Naive thymus-derived CD4-positive, alpha-beta T cell (primary cell): Measurements from ENCODE around the gene UPP2. TPM values are rescaled to one million over a fixed set of nuclear protein-coding genes. Genes with fewer than 3 reads are reported as not detected.
A peak's percentile ranks its signal among the peaks of the same experiment; 100 is the strongest.

Experiments used
- ATAC-seq: fragments of 150-1000 bp; cut with Tn5 transposase; 2 replicates; pipeline ENCODE4 v1.10.0; 2021; ENCODE audit warnings: mild to moderate bottlenecking, moderate library complexity
- CTCF ChIA-PET: fragments of 350-600 bp; sonication (Branson Sonifier 250); formaldehyde crosslinking; loops from one replicate; lab custom pipeline; 2021; ENCODE audit warnings: antibody characterized with exemption; lab: Charles Lee
- POLR2A ChIA-PET: fragments of 350-600 bp; sonication (Branson Sonifier 250); formaldehyde crosslinking; loops from one replicate; lab custom pipeline; 2021; ENCODE audit warnings: antibody characterized with exemption, inconsistent platforms; lab: Charles Lee
- DNase-seq, 9 donors: peaks; one replicate each; pipeline versions ENCODE4 v3.0.0 to v3.0.0-alpha.2; 2020 to 2022; ENCODE audit warnings: mixed read lengths in 1 of 9
- H3K27ac ChIP-seq: one replicate; pipeline ENCODE4 v1.7.0; 2013; ENCODE audit warnings: mild to moderate bottlenecking, low read depth, low read length, moderate library complexity
- H3K27me3 ChIP-seq, 2 donors: one replicate each; pipeline ENCODE4 v1.7.0; 2013; ENCODE audit warnings: low read length in 2 of 2, mild to moderate bottlenecking in 2 of 2, moderate library complexity in 2 of 2; ENCODE audit not compliant: control insufficient read depth in 2 of 2, insufficient read depth in 2 of 2
- H3K36me3 ChIP-seq, 3 experiments: 1 replicate in 2 of 3; 2 replicates in 1 of 3; pipeline ENCODE4 v1.7.0; 2013; ENCODE audit warnings: low read length in 3 of 3, mild to moderate bottlenecking in 3 of 3, moderate library complexity in 1 of 3; ENCODE audit not compliant: insufficient read depth in 3 of 3, control insufficient read depth in 2 of 3
- H3K4me1 ChIP-seq, 2 donors: one replicate each; pipeline ENCODE4 v1.7.0; 2013; ENCODE audit warnings: low read length in 2 of 2, mild to moderate bottlenecking in 2 of 2, moderate library complexity in 1 of 2; ENCODE audit not compliant: control insufficient read depth in 2 of 2, insufficient read depth in 2 of 2
- H3K4me3 ChIP-seq: 2 replicates; pipeline ENCODE4 v1.7.0; 2013; ENCODE audit warnings: mild to moderate bottlenecking, low read length
- H3K9me3 ChIP-seq, 3 experiments: 1 replicate in 2 of 3; 2 replicates in 1 of 3; pipeline ENCODE4 v1.7.0; 2013; ENCODE audit warnings: low read length in 3 of 3; ENCODE audit not compliant: control insufficient read depth in 2 of 3
- H3K27ac Mint-ChIP-seq, 9 donors: one replicate each; pipeline ENCODE4 v1.8.0; 2020 to 2022; ENCODE audit warnings: mixed read lengths in 9 of 9, mild to moderate bottlenecking in 8 of 9, moderate library complexity in 5 of 9, inconsistent platforms in 2 of 9
- H3K27me3 Mint-ChIP-seq, 5 donors: one replicate each; pipeline ENCODE4 v1.8.0; 2021 to 2022; ENCODE audit warnings: mixed read lengths in 5 of 5, mild to moderate bottlenecking in 1 of 5
- H3K36me3 Mint-ChIP-seq, 5 donors: one replicate each; pipeline ENCODE4 v1.8.0; 2020 to 2022; ENCODE audit warnings: mixed read lengths in 5 of 5, mild to moderate bottlenecking in 3 of 5, inconsistent platforms in 1 of 5
- H3K4me1 Mint-ChIP-seq, 7 donors: one replicate each; pipeline ENCODE4 v1.8.0; 2020 to 2022; ENCODE audit warnings: mixed read lengths in 7 of 7, mild to moderate bottlenecking in 3 of 7, inconsistent platforms in 1 of 7
- H3K4me3 Mint-ChIP-seq, 10 donors: one replicate each; pipeline ENCODE4 v1.8.0; 2020 to 2022; ENCODE audit warnings: mild to moderate bottlenecking in 10 of 10, mixed read lengths in 10 of 10, moderate library complexity in 6 of 10, inconsistent platforms in 2 of 10
- H3K9me3 Mint-ChIP-seq, 11 donors: one replicate each; pipeline ENCODE4 v1.8.0; 2020 to 2022; ENCODE audit warnings: mixed read lengths in 11 of 11, mild to moderate bottlenecking in 4 of 11, inconsistent platforms in 1 of 11, moderate library complexity in 1 of 11
- intact Hi-C, 2 donors: fragments of 100-400 bp; cut with micrococcal nuclease; formaldehyde crosslinking; loops; one replicate each; pipeline ENCODE4 v1.15.1; 2023
- polyA plus RNA-seq, 2 donors: library from polyadenylated mRNA; unstranded; fragments of 300-500 nt; fragmentation: Illumina TruSeq; gene quantifications; one replicate each; pipeline ENCODE4 v1.2.3, GENCODE V29; 2021
- total RNA-seq, 6 experiments: library from RNA in 5 of 6; stranded (reverse) in 5 of 6; gene quantifications; 1 replicate in 5 of 6; 2 replicates in 1 of 6; pipeline ENCODE4 v1.2.3 and lab custom pipeline; 2021 to 2026

UPP2 gene
- total and polyA plus RNA-seq, 7 experiments from 2014 or later, result not detected

DNA sequence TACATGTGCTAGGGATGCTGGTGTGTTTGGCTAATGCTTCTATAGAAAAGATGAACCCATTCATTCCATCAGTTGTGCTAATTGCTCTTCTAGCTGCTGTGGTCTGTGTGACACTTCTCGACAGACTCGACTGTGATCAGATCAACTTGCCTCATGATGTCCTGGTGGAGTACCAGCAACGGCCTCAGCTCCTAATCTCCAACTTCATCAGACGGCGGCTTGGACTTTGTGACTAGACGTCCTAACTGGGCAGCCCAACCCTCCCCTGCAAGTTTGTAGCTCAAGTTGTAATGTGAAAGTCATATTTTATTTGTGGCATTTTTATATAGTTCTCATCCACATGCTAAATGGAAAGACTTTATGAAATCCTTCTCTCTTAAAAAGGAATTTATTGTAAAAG, 33.0 kb downstream of the UPP2 start:
- intact Hi-C loops, result no loop called here
- CTCF ChIA-PET, result no interaction called here
- H3K9me3 Mint-ChIP-seq, result peaks cover 0 to 7% (median 0%) of the 10 kb centered on the region in 11 donors

DNA sequence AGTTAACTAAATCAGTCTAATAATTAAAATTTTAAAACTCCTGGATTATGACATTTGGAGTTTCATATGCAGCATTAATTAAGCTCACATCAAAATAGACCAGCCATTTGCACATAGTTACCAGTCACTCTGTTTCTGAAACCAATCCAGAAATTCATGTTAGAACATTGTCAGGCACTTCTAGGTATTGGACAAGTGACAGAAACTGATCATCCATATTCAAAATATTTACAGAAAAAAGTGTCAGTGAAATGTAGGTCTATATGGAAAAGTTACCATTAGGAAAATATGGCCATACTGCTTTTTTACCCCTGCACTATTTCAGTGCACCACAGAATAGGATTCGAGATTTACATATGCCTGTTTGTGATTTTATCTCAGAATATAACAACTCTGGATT, 33.4 kb downstream of the UPP2 start:
- H3K27ac Mint-ChIP-seq, result no peak overlapping the region
- no peak for ATAC-seq
- no peak for DNase-seq
- no peak overlapping the region for H3K4me3 ChIP-seq
- no peaks in the 10 kb centered on the region for H3K36me3 ChIP-seq
- ChIA-PET CTCF (no interaction called here), POLR2A (no interaction called here)
- H3K36me3 Mint-ChIP-seq, result no peaks in the 10 kb centered on the region
- no peaks in the 10 kb centered on the region for H3K27me3 ChIP-seq
- peaks cover 6 to 21% (median 15%) of the 10 kb centered on the region in 5 donors for H3K27me3 Mint-ChIP-seq
- H3K9me3 ChIP-seq, result no peaks in the 10 kb centered on the region
- no peak overlapping the region for H3K27ac ChIP-seq
- H3K4me1 ChIP-seq, result no peaks in the 10 kb centered on the region
- intact Hi-C loops, result no loop called here
- no peak overlapping the region for H3K4me3 Mint-ChIP-seq
- peaks cover 0 to 5% (median 0%) of the 10 kb centered on the region in 7 donors for H3K4me1 Mint-ChIP-seq
- peaks cover 0 to 7% (median 0%) of the 10 kb centered on the region in 11 donors for H3K9me3 Mint-ChIP-seq

More for the DNA sequence above, 33.0 kb downstream of the UPP2 start:
- Mint-ChIP-seq H3K36me3 (no peaks in the 10 kb centered on the region), H3K4me1 (peaks cover 0 to 5% (median 0%) of the 10 kb centered on the region in 7 donors), H3K4me3 (no peak overlapping the region), H3K27ac (no peak overlapping the region), H3K27me3 (peaks cover 6 to 21% (median 15%) of the 10 kb centered on the region in 5 donors)
- no peak overlapping the region for H3K4me3 ChIP-seq
- H3K9me3 ChIP-seq, result no peaks in the 10 kb centered on the region
- H3K27ac ChIP-seq, result no peak overlapping the region
- H3K36me3 ChIP-seq, result no peaks in the 10 kb centered on the region
- ATAC-seq (no peak), DNase-seq (no peak)
- no peaks in the 10 kb centered on the region for H3K27me3 ChIP-seq
- no peaks in the 10 kb centered on the region for H3K4me1 ChIP-seq
- POLR2A ChIA-PET, result no interaction called here

DNA sequence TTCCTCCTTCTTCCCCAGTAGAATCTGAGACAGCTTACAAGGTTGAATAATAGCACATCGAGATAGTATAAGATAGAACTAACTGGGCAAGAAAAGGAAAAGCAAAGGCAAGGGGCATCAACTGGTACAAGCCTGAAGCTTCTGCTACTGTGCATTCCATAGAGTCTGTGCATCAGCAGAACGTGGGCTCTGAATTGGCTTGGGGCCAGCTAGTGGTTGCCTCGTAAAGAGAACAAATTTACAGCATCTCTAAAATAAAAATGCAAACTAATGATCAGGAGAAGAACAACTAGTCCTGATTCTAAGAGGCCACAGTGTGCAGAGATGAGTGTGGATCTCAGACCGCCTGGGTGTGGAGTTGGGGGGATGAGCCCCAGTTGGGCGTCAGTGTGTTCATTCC, 36.6 kb downstream of the UPP2 start:
- Mint-ChIP-seq H3K9me3 (peaks cover 0 to 3% (median 0%) of the 10 kb centered on the region in 11 donors), H3K36me3 (no peaks in the 10 kb centered on the region), H3K27me3 (peaks cover 8 to 27% (median 12%) of the 10 kb centered on the region in 5 donors), H3K4me3 (no peak overlapping the region), H3K4me1 (no peaks in the 10 kb centered on the region), H3K27ac (no peak overlapping the region)
- ChIA-PET CTCF (interaction anchor here (0.6 kb wide), 1 partner anchor 584 kb away, joined by 3 read pairs; no protein-coding TSS in a partner anchor), POLR2A (no interaction called here)
- Histone ChIP-seq H3K27ac (no peak overlapping the region), H3K9me3 (no peaks in the 10 kb centered on the region), H3K36me3 (no peaks in the 10 kb centered on the region), H3K4me3 (no peak overlapping the region), H3K27me3 (no peaks in the 10 kb centered on the region), H3K4me1 (no peaks in the 10 kb centered on the region)
- no peak for DNase-seq
- intact Hi-C loops, result no loop called here
- no peak for ATAC-seq

DNA sequence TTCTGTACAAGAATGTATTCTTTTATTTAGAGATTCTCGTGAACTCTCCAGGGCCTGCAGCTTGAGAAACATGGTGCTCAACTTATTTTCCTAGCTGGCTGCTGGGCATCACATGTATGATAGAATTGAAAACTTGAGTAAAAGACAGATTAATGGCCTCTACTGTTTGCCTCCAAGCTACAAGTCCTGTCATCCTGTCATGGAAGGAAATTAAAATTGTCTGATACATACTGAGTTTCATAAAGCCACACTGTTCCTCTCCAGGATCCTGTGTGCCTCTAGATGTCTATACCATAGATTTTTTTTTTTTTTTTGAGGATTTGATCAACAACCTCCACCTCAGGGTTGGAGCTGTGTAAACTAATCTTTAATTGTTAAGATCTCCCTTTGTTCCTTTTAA, 38.5 kb downstream of the UPP2 start:
- Histone ChIP-seq H3K4me3 (no peak overlapping the region), H3K4me1 (no peaks in the 10 kb centered on the region), H3K9me3 (no peaks in the 10 kb centered on the region), H3K27ac (no peak overlapping the region), H3K36me3 (no peaks in the 10 kb centered on the region), H3K27me3 (no peaks in the 10 kb centered on the region)
- intact Hi-C loops, result no loop called here
- Mint-ChIP-seq H3K4me3 (no peak overlapping the region), H3K27me3 (peaks cover 8 to 36% (median 15%) of the 10 kb centered on the region in 5 donors), H3K9me3 (peaks cover 0 to 4% (median 1%) of the 10 kb centered on the region in 11 donors), H3K36me3 (peaks cover 0 to 3% (median 0%) of the 10 kb centered on the region in 5 donors), H3K4me1 (no peaks in the 10 kb centered on the region), H3K27ac (no peak overlapping the region)
- ATAC-seq (no peak), DNase-seq (no peak)
- ChIA-PET CTCF (interaction anchor here (0.6 kb wide), 1 partner anchor 752 kb away, joined by 5 read pairs; no protein-coding TSS in a partner anchor), POLR2A (no interaction called here)

DNA sequence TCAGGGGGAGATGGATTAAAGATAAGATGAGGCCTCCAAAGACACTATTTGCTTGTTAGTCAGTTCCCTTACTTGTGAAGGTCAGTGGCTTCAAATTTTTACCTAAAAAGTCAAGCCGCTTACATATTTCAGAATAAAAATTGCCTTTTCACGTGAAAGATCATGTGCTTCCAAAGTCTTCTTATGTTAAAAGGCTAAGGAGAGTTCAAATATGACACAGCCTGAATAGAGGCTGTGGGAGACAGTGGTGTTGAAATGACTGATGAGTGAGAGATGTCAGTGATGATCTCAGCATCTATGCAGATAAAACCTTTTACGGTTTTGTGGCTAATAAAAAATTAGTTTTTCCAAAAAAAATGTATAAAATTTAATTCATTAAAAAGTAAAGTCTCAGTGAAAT, 40.5 kb downstream of the UPP2 start:
- no peak overlapping the region for H3K27ac ChIP-seq
- no peak overlapping the region for H3K27ac Mint-ChIP-seq
- H3K4me3 Mint-ChIP-seq, result no peak overlapping the region
- DNase-seq (no peak), ATAC-seq (peak; percentile 70)
- peaks cover 0 to 9% (median 0%) of the 10 kb centered on the region in 5 donors for H3K36me3 Mint-ChIP-seq
- POLR2A ChIA-PET, result no interaction called here
- H3K9me3 Mint-ChIP-seq, result peaks cover 0 to 20% (median 13%) of the 10 kb centered on the region in 11 donors
- H3K4me1 ChIP-seq, result no peaks in the 10 kb centered on the region
- H3K4me3 ChIP-seq, result no peak overlapping the region
- H3K9me3 ChIP-seq, result no peaks in the 10 kb centered on the region
- H3K4me1 Mint-ChIP-seq, result no peaks in the 10 kb centered on the region
- CTCF ChIA-PET, result no interaction called here
- intact Hi-C loops, result no loop called here
- H3K27me3 ChIP-seq, result no peaks in the 10 kb centered on the region
- peaks cover 14 to 50% (median 30%) of the 10 kb centered on the region in 5 donors for H3K27me3 Mint-ChIP-seq
- no peaks in the 10 kb centered on the region for H3K36me3 ChIP-seq

DNA sequence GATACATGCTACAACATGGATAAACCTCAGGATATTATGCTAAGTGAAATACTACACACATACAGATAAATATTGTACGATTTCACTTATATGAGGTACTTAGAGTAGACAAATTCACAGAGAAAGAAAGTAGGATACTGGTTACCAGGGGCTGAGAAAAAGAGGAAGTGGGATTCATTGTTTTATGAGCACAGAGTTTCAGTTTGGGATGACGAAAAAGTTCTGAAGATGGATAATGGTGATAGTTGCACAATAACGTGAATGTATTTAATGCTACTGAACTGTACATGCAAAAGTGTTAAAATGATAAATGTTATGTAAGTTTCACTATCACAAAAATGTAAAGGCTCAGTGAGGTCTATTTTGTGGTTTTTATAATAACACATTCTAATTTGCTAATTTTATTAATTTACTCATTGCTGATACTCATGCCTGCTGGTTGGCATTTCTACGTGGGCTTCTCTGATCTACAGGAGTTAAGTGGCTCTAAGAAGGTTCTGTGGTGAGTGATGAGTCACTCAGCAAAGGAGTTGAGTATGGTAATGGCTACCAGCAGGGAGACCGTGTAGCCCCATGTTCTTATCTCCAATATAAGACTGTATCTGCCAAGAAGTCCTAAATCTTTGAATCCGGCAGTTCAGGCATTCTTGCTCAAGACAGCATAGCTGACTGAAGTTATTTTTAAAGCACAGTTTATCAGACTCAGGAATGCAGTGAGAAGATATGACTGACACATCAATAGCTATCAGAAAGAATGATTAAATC, 41.1 kb downstream of the UPP2 start:
- Histone ChIP-seq H3K4me1 (no peaks in the 10 kb centered on the region), H3K27ac (no peak overlapping the region), H3K9me3 (no peaks in the 10 kb centered on the region), H3K4me3 (no peak overlapping the region), H3K27me3 (no peaks in the 10 kb centered on the region), H3K36me3 (no peaks in the 10 kb centered on the region)
- Mint-ChIP-seq H3K4me3 (no peak overlapping the region), H3K4me1 (no peaks in the 10 kb centered on the region), H3K9me3 (peaks cover 0 to 25% (median 14%) of the 10 kb centered on the region in 11 donors), H3K27me3 (peaks cover 14 to 50% (median 31%) of the 10 kb centered on the region in 5 donors), H3K27ac (no peak overlapping the region), H3K36me3 (peaks cover 0 to 9% (median 0%) of the 10 kb centered on the region in 5 donors)
- no peak for DNase-seq
- intact Hi-C loops, result no loop called here
- ChIA-PET POLR2A (no interaction called here), CTCF (no interaction called here)
- ATAC-seq, result peak; percentile 72
